Measurements from ENCODE around the gene CLIP2.
"Not testable (repeated sequence)": the region's sequence is repeated elsewhere in the genome, so short reads cannot be mapped to it uniquely, and the experiment has no call there.

DNA sequence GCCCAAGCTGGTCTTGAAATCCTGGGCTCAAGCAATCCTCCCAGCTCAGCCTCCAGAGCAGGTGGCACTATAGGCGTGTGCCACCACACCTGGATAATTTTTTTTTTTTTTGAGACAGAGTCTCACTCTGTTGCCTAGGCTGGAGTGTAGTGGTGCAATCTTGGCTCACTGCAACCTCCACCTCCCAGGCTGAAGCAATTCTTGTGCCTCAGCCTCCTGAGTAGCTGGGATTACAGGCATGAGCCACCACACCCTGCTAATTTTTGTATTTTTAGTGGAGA lies 148.0 kb downstream of the CLIP2 start:
- TF ChIP-seq, protein P1, sequence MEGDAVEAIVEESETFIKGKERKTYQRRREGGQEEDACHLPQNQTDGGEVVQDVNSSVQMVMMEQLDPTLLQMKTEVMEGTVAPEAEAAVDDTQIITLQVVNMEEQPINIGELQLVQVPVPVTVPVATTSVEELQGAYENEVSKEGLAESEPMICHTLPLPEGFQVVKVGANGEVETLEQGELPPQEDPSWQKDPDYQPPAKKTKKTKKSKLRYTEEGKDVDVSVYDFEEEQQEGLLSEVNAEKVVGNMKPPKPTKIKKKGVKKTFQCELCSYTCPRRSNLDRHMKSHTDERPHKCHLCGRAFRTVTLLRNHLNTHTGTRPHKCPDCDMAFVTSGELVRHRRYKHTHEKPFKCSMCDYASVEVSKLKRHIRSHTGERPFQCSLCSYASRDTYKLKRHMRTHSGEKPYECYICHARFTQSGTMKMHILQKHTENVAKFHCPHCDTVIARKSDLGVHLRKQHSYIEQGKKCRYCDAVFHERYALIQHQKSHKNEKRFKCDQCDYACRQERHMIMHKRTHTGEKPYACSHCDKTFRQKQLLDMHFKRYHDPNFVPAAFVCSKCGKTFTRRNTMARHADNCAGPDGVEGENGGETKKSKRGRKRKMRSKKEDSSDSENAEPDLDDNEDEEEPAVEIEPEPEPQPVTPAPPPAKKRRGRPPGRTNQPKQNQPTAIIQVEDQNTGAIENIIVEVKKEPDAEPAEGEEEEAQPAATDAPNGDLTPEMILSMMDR (conservative IDR thresholded peaks at IDR 0.05; ENCODE audit: low read depth, low read length): not testable (repeated sequence)
- not testable (repeated sequence) for TF ChIP-seq EZH2 (IDR thresholded peaks at IDR 0.05; ENCODE audit: low read length, unreplicated experiment); EZH2phosphoT487 (IDR thresholded peaks at IDR 0.05; ENCODE audit: borderline replicate concordance, low read length)

Data from PC-3 (cell line).